ENCODE results near the gene CD3D.

CD3D gene

GRCh38 chr11:118322721-118323120, 19.8 kb downstream of the CD3D start:
- TF ChIP-seq CTCF (IDR thresholded peaks at IDR 0.05; ENCODE audit: low read depth, low read length, missing control alignments), result no peak
- H3K4me3 ChIP-seq (ENCODE audit: low read depth, low read length), result no peak overlapping the region
- no peak for DNase-seq (ENCODE audit: low read depth)

- TF ChIP-seq CTCF (IDR thresholded peaks at IDR 0.05; ENCODE audit: low read depth, low read length, missing control alignments), result no peak
- DNase-seq (ENCODE audit: low read depth), result no peak
- no peak overlapping the region for H3K4me3 ChIP-seq (ENCODE audit: low read depth, low read length)
Measured at GRCh38 chr11:118321386-118322082, 21.0 kb downstream of the CD3D start.

- DNase-seq (ENCODE audit: low read depth), result no peak
- no peak for TF ChIP-seq CTCF (IDR thresholded peaks at IDR 0.05; ENCODE audit: low read depth, low read length, missing control alignments)
Measured at GRCh38 chr11:118320515-118320914, 22.0 kb downstream of the CD3D start.

GRCh38 chr11:118319337-118319707, 23.2 kb downstream of the CD3D start:
- no peak overlapping the region for H3K4me3 ChIP-seq (ENCODE audit: low read depth, low read length)
- no peak for DNase-seq (ENCODE audit: low read depth)
- no peak for TF ChIP-seq CTCF (IDR thresholded peaks at IDR 0.05; ENCODE audit: low read depth, low read length, missing control alignments)

More at GRCh38 chr11:118320515-118320914, 22.0 kb downstream of the CD3D start:
- no peak overlapping the region for H3K4me3 ChIP-seq (ENCODE audit: low read depth, low read length)

GRCh38 chr11:118318581-118319336, 23.7 kb downstream of the CD3D start:
- H3K4me3 ChIP-seq (ENCODE audit: low read depth, low read length), result no peak overlapping the region
- DNase-seq (ENCODE audit: low read depth), result no peak
- TF ChIP-seq CTCF (IDR thresholded peaks at IDR 0.05; ENCODE audit: low read depth, low read length, missing control alignments), result no peak

GRCh38 chr11:118318124-118318523, 24.4 kb downstream of the CD3D start:
- no peak for DNase-seq (ENCODE audit: low read depth)
- H3K4me3 ChIP-seq (ENCODE audit: low read depth, low read length), result no peak overlapping the region
- TF ChIP-seq CTCF (IDR thresholded peaks at IDR 0.05; ENCODE audit: low read depth, low read length, missing control alignments), result no peak

Measured in GM12864 (cell line).